Ovary (tissue), 3 donors: ENCODE measurements around the gene STAC.

Experiments used
- CTCF ChIP-seq, 3 donors: fragments of 450-650 bp in 2 of 3; fragments of 200-600 bp in 1 of 3; IDR thresholded peaks; one replicate each; pipeline versions ENCODE4 v1.5.1 to v1.8.0; 2016 to 2022; ENCODE audit warnings: antibody characterized with exemption in 3 of 3, mild to moderate bottlenecking in 1 of 3
- EP300 ChIP-seq: sonication (generic); formaldehyde crosslinking; IDR thresholded peaks from one replicate; pipeline ENCODE4 v1.6.1; 2017; ENCODE audit warnings: antibody characterized with exemption
- POLR2A ChIP-seq: fragments of 450-650 bp; IDR thresholded peaks from one replicate; pipeline ENCODE4 v1.6.1; 2017; ENCODE audit warnings: antibody characterized with exemption, mild to moderate bottlenecking, moderate library complexity
- donor health status: DM: no; HTN: no; CAD: no.

GRCh38 chr3:36521007-36521379, 140.7 kb downstream of the STAC start:
- TF ChIP-seq POLR2A = no peak
- TF ChIP-seq CTCF (IDR thresholded peaks at IDR 0.05) = no peak
- TF ChIP-seq EP300 = no peak
